Measurements from ENCODE around the gene ERC2.

Gene ERC2

GRCh38 chr3:55654123-55654760 is 814.0 kb downstream of the ERC2 start:
- DNase-seq: no peak

GRCh38 chr3:55651011-55651410 is 817.3 kb downstream of the ERC2 start:
- DNase-seq: no peak

GRCh38 chr3:55650011-55650410 is 818.3 kb downstream of the ERC2 start:
- DNase-seq: no peak

GRCh38 chr3:55649554-55649953 is 818.7 kb downstream of the ERC2 start:
- DNase-seq: no peak

GRCh38 chr3:55648591-55649318 is 819.5 kb downstream of the ERC2 start:
- no peak for DNase-seq

GRCh38 chr3:55647670-55648069 is 820.6 kb downstream of the ERC2 start:
- DNase-seq: no peak

- DNase-seq: no peak
Measured at GRCh38 chr3:55647063-55647462, 821.2 kb downstream of the ERC2 start.

- no peak for DNase-seq
Measured at GRCh38 chr3:55646121-55646520, 822.1 kb downstream of the ERC2 start.

- no peak for DNase-seq
Measured at GRCh38 chr3:55645422-55645821, 822.8 kb downstream of the ERC2 start.

GRCh38 chr3:55643283-55643682 is 825.0 kb downstream of the ERC2 start:
- DNase-seq: no peak

- no peak for DNase-seq
Measured at GRCh38 chr3:55641964-55642363, 826.3 kb downstream of the ERC2 start.

- DNase-seq: no peak
Measured at GRCh38 chr3:55639896-55640765, 828.1 kb downstream of the ERC2 start.

- DNase-seq: no peak
Measured at GRCh38 chr3:55639143-55639542, 829.1 kb downstream of the ERC2 start.

- DNase-seq: no peak
Measured at GRCh38 chr3:55637906-55638638, 830.2 kb downstream of the ERC2 start.

- no peak for DNase-seq
Measured at GRCh38 chr3:55636300-55637195, 831.7 kb downstream of the ERC2 start.

GRCh38 chr3:55634345-55634744 is 833.9 kb downstream of the ERC2 start:
- no peak for DNase-seq

- DNase-seq: no peak
Measured at GRCh38 chr3:55633333-55633732, 834.9 kb downstream of the ERC2 start.

GRCh38 chr3:55631766-55632331 is 836.4 kb downstream of the ERC2 start:
- DNase-seq: no peak

GRCh38 chr3:55630921-55631299 is 837.4 kb downstream of the ERC2 start:
- DNase-seq: no peak

GRCh38 chr3:55630280-55630920 is 837.9 kb downstream of the ERC2 start:
- DNase-seq: no peak

- DNase-seq: no peak
Measured at GRCh38 chr3:55629432-55629831, 838.8 kb downstream of the ERC2 start.
